ENCODE data around the gene FEM1B.

The FEM1B gene

DNA sequence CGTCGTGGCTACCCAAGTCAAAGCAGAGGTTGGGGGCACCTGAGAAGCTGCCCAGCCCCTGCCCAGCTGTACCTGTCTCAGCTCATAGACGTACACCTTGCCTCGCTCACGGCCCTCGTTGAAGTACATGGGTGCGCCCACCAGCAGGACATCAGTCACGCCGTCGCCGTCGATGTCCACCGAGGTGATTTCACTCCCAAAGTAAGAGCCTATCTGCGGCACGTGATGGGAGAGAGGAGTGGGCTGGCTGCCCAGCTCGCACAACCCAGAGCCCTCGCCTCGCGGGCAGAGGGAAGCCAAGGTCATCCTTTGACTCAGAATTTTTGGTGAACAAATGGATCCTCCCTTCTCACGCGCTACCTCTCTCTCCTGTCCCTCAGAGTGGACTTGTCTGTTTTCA, 54.7 kb downstream of the FEM1B start:
- TF ChIP-seq, protein P1, sequence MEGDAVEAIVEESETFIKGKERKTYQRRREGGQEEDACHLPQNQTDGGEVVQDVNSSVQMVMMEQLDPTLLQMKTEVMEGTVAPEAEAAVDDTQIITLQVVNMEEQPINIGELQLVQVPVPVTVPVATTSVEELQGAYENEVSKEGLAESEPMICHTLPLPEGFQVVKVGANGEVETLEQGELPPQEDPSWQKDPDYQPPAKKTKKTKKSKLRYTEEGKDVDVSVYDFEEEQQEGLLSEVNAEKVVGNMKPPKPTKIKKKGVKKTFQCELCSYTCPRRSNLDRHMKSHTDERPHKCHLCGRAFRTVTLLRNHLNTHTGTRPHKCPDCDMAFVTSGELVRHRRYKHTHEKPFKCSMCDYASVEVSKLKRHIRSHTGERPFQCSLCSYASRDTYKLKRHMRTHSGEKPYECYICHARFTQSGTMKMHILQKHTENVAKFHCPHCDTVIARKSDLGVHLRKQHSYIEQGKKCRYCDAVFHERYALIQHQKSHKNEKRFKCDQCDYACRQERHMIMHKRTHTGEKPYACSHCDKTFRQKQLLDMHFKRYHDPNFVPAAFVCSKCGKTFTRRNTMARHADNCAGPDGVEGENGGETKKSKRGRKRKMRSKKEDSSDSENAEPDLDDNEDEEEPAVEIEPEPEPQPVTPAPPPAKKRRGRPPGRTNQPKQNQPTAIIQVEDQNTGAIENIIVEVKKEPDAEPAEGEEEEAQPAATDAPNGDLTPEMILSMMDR (IDR thresholded peaks at IDR 0.05): no peak
- no peaks in the 10 kb centered on the region for H3K4me1 ChIP-seq (ENCODE audit: control insufficient read depth in 1 of 2, insufficient read depth in 1 of 2, low read depth in 1 of 2, low read length in 1 of 2)
- no peak overlapping the region for H3K27ac ChIP-seq
- no peaks in the 10 kb centered on the region for H3K9me3 ChIP-seq
- no peaks in the 10 kb centered on the region for H3K36me3 ChIP-seq
- H3K27me3 ChIP-seq: peaks cover 30% of the 10 kb centered on the region
- no peak overlapping the region for H3K4me3 ChIP-seq (ENCODE audit: low read depth in 1 of 2, low read length in 1 of 2)

DNA sequence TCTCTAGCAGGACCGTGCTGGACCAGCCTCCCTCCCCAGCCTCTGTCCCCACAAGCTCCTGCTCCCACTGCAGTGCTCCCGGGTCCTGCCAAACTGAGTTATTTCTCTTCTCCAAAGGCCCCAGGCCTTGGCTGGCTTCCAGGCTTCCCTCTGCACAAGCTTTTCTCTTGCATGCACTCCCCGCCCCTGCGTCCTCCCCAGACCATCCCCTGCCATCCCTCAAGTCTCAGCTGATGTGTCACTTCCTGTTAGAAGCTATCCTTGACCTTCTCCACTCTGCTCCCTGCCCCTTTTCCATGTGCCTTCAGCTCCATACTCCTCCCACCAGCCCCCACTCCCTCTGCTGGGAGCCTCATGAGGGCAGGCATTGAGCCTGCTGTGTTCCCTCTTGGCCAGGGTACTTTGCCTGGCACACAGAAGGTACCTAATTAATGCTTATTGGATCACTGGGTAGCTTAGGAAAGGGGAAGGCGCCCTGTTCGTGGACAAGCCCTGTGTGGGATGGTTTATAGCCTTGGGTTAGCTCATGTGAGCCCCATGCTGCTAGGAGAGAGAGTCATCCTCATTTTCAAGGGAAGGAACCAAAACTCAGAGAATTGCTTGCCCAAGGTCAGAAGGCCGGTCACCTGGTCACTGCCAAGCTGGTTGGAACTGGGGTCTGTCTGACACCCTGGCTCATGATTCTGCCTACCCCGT, 56.4 kb downstream of the FEM1B start:
- Histone ChIP-seq H3K27me3 (peaks cover 30% of the 10 kb centered on the region), H3K36me3 (no peaks in the 10 kb centered on the region), H3K27ac (no peak overlapping the region), H3K9me3 (no peaks in the 10 kb centered on the region), H3K4me3 (ENCODE audit: low read depth in 1 of 2, low read length in 1 of 2) (no peak overlapping the region), H3K4me1 (ENCODE audit: control insufficient read depth in 1 of 2, insufficient read depth in 1 of 2, low read depth in 1 of 2, low read length in 1 of 2) (no peaks in the 10 kb centered on the region)
- TF ChIP-seq, protein P1 (IDR thresholded peaks at IDR 0.05): no peak

DNA sequence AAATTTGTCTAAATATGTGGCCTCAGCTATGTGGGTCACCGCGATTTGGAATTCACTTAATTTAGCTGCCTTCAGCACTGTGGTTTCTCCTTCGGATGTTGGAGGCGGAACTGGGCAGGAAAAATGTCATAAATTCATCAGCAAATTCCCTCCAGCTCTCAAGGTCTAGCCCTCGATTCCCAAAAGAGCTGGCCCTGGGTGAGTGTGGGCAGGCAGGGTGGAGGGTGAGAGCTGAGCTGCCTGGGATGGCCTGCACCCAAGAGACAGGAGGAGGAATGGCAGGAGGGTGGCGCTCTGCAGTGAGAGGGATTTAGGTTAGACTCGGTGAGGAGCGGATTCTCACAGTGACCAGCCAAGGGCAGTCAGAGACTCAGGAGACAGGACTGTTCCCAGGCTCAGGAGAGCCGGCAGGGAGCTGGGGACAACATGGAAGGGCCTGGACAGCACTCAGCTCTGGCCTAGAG, 57.1 kb downstream of the FEM1B start:
- Histone ChIP-seq H3K4me3 (ENCODE audit: low read depth in 1 of 2, low read length in 1 of 2) (no peak overlapping the region), H3K27ac (no peak overlapping the region), H3K27me3 (peaks cover 28% of the 10 kb centered on the region), H3K36me3 (no peaks in the 10 kb centered on the region), H3K9me3 (no peaks in the 10 kb centered on the region), H3K4me1 (ENCODE audit: control insufficient read depth in 1 of 2, insufficient read depth in 1 of 2, low read depth in 1 of 2, low read length in 1 of 2) (no peaks in the 10 kb centered on the region)
- TF ChIP-seq, protein P1 (IDR thresholded peaks at IDR 0.05): no peak

DNA sequence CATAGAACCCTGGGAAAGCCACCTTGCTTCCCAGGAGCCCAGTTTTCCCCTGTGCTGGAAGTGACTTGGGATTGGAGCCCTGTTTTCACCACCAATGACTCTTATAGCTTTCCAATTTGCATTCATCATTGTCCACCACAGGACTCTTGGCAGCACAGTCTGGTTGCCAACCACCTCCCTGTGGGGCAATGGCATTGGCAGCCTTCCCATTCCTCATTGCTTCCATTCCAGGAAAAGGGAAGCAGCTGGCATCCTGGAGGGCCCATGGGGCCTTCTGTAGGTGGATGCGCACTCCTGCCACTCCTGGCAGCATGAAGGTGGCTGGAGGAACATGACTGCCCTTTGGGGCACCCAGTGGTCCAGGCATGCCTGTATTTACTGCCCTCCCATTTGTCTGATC, 57.7 kb downstream of the FEM1B start:
- Histone ChIP-seq H3K36me3 (no peaks in the 10 kb centered on the region), H3K27ac (no peak overlapping the region), H3K4me3 (ENCODE audit: low read depth in 1 of 2, low read length in 1 of 2) (no peak overlapping the region), H3K9me3 (no peaks in the 10 kb centered on the region), H3K27me3 (peaks cover 24% of the 10 kb centered on the region), H3K4me1 (ENCODE audit: control insufficient read depth in 1 of 2, insufficient read depth in 1 of 2, low read depth in 1 of 2, low read length in 1 of 2) (no peaks in the 10 kb centered on the region)
- TF ChIP-seq, protein P1 (IDR thresholded peaks at IDR 0.05): no peak

DNA sequence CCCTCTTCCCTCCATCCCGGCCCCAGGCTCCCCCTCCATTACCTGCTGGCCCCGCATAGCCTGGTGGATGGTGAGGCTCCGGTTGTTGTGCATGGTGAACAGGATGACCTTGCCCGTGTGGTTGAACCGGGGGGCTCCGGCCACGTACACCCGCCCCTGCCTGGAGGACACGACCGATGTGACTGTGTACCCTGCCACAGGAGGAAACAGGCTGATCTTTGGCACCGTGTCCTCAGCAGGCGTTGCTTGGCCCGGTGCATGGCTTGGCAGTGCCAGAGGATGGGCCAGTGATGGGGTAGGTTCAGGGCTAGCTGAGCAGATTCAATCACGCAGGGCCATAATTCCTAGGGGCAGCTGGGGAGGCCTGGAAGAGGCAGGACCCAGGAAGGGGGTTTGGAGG, 58.1 kb downstream of the FEM1B start:
- Histone ChIP-seq H3K4me3 (ENCODE audit: low read depth in 1 of 2, low read length in 1 of 2) (no peak overlapping the region), H3K36me3 (no peaks in the 10 kb centered on the region), H3K9me3 (no peaks in the 10 kb centered on the region), H3K27me3 (peaks cover 24% of the 10 kb centered on the region), H3K27ac (no peak overlapping the region), H3K4me1 (ENCODE audit: control insufficient read depth in 1 of 2, insufficient read depth in 1 of 2, low read depth in 1 of 2, low read length in 1 of 2) (no peaks in the 10 kb centered on the region)
- TF ChIP-seq, protein P1 (IDR thresholded peaks at IDR 0.05): no peak
